ENCODE measurements around the gene PNMA1.

PNMA1 gene

GRCh38 chr14:73686901-73687300 lies 27.3 kb downstream of the PNMA1 start:
- no peak overlapping the region for H3K4me3 ChIP-seq (ENCODE audit: low read depth, low read length)
- TF ChIP-seq, protein P1, sequence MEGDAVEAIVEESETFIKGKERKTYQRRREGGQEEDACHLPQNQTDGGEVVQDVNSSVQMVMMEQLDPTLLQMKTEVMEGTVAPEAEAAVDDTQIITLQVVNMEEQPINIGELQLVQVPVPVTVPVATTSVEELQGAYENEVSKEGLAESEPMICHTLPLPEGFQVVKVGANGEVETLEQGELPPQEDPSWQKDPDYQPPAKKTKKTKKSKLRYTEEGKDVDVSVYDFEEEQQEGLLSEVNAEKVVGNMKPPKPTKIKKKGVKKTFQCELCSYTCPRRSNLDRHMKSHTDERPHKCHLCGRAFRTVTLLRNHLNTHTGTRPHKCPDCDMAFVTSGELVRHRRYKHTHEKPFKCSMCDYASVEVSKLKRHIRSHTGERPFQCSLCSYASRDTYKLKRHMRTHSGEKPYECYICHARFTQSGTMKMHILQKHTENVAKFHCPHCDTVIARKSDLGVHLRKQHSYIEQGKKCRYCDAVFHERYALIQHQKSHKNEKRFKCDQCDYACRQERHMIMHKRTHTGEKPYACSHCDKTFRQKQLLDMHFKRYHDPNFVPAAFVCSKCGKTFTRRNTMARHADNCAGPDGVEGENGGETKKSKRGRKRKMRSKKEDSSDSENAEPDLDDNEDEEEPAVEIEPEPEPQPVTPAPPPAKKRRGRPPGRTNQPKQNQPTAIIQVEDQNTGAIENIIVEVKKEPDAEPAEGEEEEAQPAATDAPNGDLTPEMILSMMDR (IDR thresholded peaks at IDR 0.05; ENCODE audit: control insufficient read depth, extremely low read depth, insufficient read depth), result no peak
- DNase-seq (ENCODE audit: low read depth), result no peak

DNA sequence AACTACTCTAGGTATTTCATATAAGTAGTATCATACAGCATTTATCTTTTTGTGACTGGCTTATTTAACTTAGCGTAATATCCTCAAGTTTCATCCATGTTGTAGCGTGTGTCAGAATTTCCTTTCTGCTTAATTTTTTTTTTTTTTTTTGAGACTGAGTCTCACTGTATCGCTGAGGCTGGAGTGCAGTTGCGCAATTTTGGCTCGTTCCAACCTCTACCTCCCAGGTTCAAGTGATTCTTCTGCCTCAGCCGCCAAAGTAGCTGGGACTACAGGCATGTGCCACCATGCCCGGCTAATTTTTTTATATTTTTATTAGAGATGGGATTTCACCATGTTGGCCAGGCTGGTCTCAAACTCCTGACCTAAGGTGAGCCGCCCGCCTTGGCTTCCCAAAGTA lies 28.9 kb downstream of the PNMA1 start:
- no peak overlapping the region for H3K4me3 ChIP-seq (ENCODE audit: low read depth, low read length)
- TF ChIP-seq, protein P1 (IDR thresholded peaks at IDR 0.05; ENCODE audit: control insufficient read depth, extremely low read depth, insufficient read depth), result no peak
- DNase-seq (ENCODE audit: low read depth), result no peak

GRCh38 chr14:73684627-73685026 lies 29.6 kb downstream of the PNMA1 start:
- TF ChIP-seq, protein P1 (IDR thresholded peaks at IDR 0.05; ENCODE audit: control insufficient read depth, extremely low read depth, insufficient read depth), result no peak
- no peak overlapping the region for H3K4me3 ChIP-seq (ENCODE audit: low read depth, low read length)
- DNase-seq (ENCODE audit: low read depth), result no peak

- TF ChIP-seq, protein P1 (IDR thresholded peaks at IDR 0.05; ENCODE audit: control insufficient read depth, extremely low read depth, insufficient read depth), result no peak
- DNase-seq (ENCODE audit: low read depth), result no peak
- H3K4me3 ChIP-seq (ENCODE audit: low read depth, low read length), result no peak overlapping the region
These were observed 33.4 kb downstream of the PNMA1 start for GRCh38 chr14:73680821-73681220.

GRCh38 chr14:73678698-73679097 lies 35.5 kb downstream of the PNMA1 start:
- no peak overlapping the region for H3K4me3 ChIP-seq (ENCODE audit: low read depth, low read length)
- no peak for DNase-seq (ENCODE audit: low read depth)
- TF ChIP-seq, protein P1 (IDR thresholded peaks at IDR 0.05; ENCODE audit: control insufficient read depth, extremely low read depth, insufficient read depth), result no peak

GRCh38 chr14:73674986-73675385 lies 39.2 kb downstream of the PNMA1 start:
- no peak overlapping the region for H3K4me3 ChIP-seq (ENCODE audit: low read depth, low read length)
- TF ChIP-seq, protein P1 (IDR thresholded peaks at IDR 0.05; ENCODE audit: control insufficient read depth, extremely low read depth, insufficient read depth), result no peak
- DNase-seq (ENCODE audit: low read depth), result no peak

DNA sequence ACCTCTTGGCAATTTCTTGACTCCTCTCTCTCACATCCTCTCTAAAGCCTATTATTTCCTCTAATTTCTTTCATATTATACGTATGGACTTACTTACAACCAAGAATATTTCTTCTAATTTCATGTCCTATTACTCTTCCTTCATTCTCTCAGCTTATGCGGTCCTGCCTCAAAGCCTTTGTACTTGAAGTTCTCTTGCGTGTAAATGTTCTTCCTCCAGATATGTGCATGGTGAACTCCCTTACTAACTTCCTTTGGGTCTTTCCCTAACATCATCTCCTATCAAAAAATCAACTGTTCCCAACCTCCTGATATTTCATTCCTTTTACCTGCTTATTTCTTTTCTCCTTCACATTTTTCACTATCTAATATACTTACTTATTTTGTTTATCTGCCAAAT lies 46.3 kb downstream of the PNMA1 start:
- no peak overlapping the region for H3K4me3 ChIP-seq (ENCODE audit: low read depth, low read length)
- TF ChIP-seq, protein P1 (IDR thresholded peaks at IDR 0.05; ENCODE audit: control insufficient read depth, extremely low read depth, insufficient read depth), result no peak
- DNase-seq (ENCODE audit: low read depth), result no peak
